Stimulated activated CD4-positive, alpha-beta T cell treated with anti-CD3 and anti-CD28 coated beads, Interleukin-12 subunit alpha, Interleukin-12 subunit beta, amount 100 ng/mL, for 48 hours (primary cell): Measurements from ENCODE around the gene CGRRF1.

Experiments used
- DNase-seq, 3 donors: peaks; one replicate each; pipeline ENCODE4 v3.0.0-alpha.2; 2020; ENCODE audit warnings: low read depth in 2 of 3, low spot score in 1 of 3

The CGRRF1 gene

GRCh38 chr14:54509546-54510501 lies at the start of gene CGRRF1:
Gene CGRRF1, plus strand, starts transcription at chr14:54509906. Its CDS starts 54 bp downstream, at chr14:54509960.
- peak; percentile 95 to 98 (median 95) for DNase-seq

- DNase-seq, result no peak
These were observed 47.7 kb upstream of the CGRRF1 start for GRCh38 chr14:54462048-54462447.

- no peak for DNase-seq
These were observed 44.1 kb upstream of the CGRRF1 start for GRCh38 chr14:54465654-54466053.

GRCh38 chr14:54467280-54467679 lies 42.4 kb upstream of the CGRRF1 start:
- DNase-seq, result no peak

- DNase-seq, result no peak
These were observed 39.0 kb upstream of the CGRRF1 start for GRCh38 chr14:54470701-54471100.

GRCh38 chr14:54471641-54472040 lies 38.1 kb upstream of the CGRRF1 start:
- DNase-seq, result no peak

GRCh38 chr14:54472315-54472714 lies 37.4 kb upstream of the CGRRF1 start:
- no peak for DNase-seq

- no peak for DNase-seq
These were observed 35.4 kb upstream of the CGRRF1 start for GRCh38 chr14:54474232-54474793.

GRCh38 chr14:54475187-54475899 lies 34.4 kb upstream of the CGRRF1 start:
- DNase-seq, result no peak

- DNase-seq, result no peak
These were observed 33.8 kb upstream of the CGRRF1 start for GRCh38 chr14:54475911-54476310.

GRCh38 chr14:54478636-54479215 lies 31.0 kb upstream of the CGRRF1 start:
- no peak for DNase-seq

- no peak for DNase-seq
These were observed 28.7 kb upstream of the CGRRF1 start for GRCh38 chr14:54480830-54481562.

GRCh38 chr14:54481695-54482094 lies 28.0 kb upstream of the CGRRF1 start:
- DNase-seq, result no peak

- DNase-seq, result no peak
These were observed 26.5 kb upstream of the CGRRF1 start for GRCh38 chr14:54483073-54483745.

- no peak for DNase-seq
These were observed 25.9 kb upstream of the CGRRF1 start for GRCh38 chr14:54483846-54484245.

GRCh38 chr14:54486685-54487084 lies 23.0 kb upstream of the CGRRF1 start:
- DNase-seq, result no peak

GRCh38 chr14:54487771-54488170 lies 21.9 kb upstream of the CGRRF1 start:
- DNase-seq, result no peak

- peak in 1 of 3 donors; percentile 8 for DNase-seq
These were observed 21.4 kb upstream of the CGRRF1 start for GRCh38 chr14:54488318-54488645.

GRCh38 chr14:54488646-54489317 lies 20.9 kb upstream of the CGRRF1 start, which contains the start of gene GMFB:
Gene GMFB, minus strand, starts transcription at chr14:54488980. Its CDS starts 53 bp downstream, at chr14:54488927.
- DNase-seq, result peak; percentile 77 to 83 (median 80)

GRCh38 chr14:54489318-54489683 lies 20.4 kb upstream of the CGRRF1 start:
- no peak for DNase-seq
